ENCODE results near the gene SLC27A5.

DNA sequence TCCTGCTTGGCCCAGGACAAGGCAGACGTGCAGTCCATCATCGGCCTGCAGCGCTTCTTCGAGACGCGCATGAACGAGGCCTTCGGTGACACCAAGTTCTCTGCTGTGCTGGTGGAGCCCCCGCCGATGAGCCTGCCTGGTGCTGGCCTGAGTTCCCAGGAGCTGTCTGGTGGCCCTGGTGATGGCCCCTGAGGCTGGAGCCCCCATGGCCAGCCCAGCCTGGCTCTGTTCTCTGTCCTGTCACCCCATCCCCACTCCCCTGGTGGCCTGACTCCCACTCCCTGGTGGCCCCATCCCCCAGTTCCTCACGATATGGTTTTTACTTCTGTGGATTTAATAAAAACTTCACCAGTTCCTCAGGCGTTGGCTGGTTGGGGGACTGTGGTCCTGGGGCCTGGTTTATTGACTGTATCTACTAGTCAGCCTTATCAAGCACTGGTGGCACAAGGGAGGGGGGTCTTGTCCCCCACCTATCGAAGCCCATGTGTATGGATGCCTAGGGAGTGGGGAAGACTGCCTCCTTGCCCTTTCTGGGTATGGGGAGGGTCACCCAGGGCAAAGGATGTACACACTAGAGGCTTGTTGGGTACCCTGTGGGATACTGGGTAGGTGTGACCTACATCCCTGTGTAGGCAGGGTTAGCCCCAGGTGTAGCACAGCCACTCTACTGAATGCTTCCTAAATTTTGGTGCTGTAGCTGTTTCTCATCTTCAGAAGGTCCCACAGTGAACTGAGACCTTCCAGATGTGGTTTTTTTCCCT is 38.8 kb upstream of the SLC27A5 start:
- TF ChIP-seq, protein P1, sequence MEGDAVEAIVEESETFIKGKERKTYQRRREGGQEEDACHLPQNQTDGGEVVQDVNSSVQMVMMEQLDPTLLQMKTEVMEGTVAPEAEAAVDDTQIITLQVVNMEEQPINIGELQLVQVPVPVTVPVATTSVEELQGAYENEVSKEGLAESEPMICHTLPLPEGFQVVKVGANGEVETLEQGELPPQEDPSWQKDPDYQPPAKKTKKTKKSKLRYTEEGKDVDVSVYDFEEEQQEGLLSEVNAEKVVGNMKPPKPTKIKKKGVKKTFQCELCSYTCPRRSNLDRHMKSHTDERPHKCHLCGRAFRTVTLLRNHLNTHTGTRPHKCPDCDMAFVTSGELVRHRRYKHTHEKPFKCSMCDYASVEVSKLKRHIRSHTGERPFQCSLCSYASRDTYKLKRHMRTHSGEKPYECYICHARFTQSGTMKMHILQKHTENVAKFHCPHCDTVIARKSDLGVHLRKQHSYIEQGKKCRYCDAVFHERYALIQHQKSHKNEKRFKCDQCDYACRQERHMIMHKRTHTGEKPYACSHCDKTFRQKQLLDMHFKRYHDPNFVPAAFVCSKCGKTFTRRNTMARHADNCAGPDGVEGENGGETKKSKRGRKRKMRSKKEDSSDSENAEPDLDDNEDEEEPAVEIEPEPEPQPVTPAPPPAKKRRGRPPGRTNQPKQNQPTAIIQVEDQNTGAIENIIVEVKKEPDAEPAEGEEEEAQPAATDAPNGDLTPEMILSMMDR (conservative IDR thresholded peaks at IDR 0.05) = no peak
- TF ChIP-seq EZH2 (IDR thresholded peaks at IDR 0.05; ENCODE audit: low read depth) = no peak

Data from PC-9 (cell line).